Mucosa of descending colon (tissue), 3 donors: ENCODE measurements around the gene FAM210A. TPM values are rescaled to one million over a fixed set of nuclear protein-coding genes. Genes with fewer than 3 reads are reported as not detected.
"Not testable (repeated sequence)": the region's sequence is repeated elsewhere in the genome, so short reads cannot be mapped to it uniquely, and the experiment has no call there.

Source experiments
- ATAC-seq: fragments of 200-7000 bp; cut with Tn5 transposase; one replicate; pipeline ENCODE4 v1.9.1; 2020; ENCODE audit warnings: mild to moderate bottlenecking, moderate library complexity
- DNase-seq, 3 donors: peaks; one replicate each; pipeline ENCODE4 v3.0.0-alpha.2; 2020
- H3K36me3 ChIP-seq: fragments of 200-600 bp; one replicate; pipeline ENCODE4 v1.8.0; 2021; ENCODE audit warnings: low read depth, mild to moderate bottlenecking
- H3K4me1 ChIP-seq: fragments of 200-600 bp; one replicate; pipeline ENCODE4 v1.8.0; 2021; ENCODE audit warnings: low read depth, mild to moderate bottlenecking
- H3K4me3 ChIP-seq: fragments of 200-600 bp; one replicate; pipeline ENCODE4 v1.8.0; 2021; ENCODE audit warnings: mild to moderate bottlenecking
- H3K9me3 ChIP-seq: fragments of 200-600 bp; one replicate; pipeline ENCODE4 v1.8.0; 2021; ENCODE audit warnings: mild to moderate bottlenecking
- CTCF ChIP-seq: fragments of 200-600 bp; IDR thresholded peaks from one replicate; pipeline ENCODE4 v1.8.0; 2022; ENCODE audit warnings: antibody characterized with exemption, mild to moderate bottlenecking
- intact Hi-C, 2 donors: fragments of 100-400 bp; cut with DNase I in 1 of 2; cut with micrococcal nuclease in 1 of 2; formaldehyde crosslinking; loops; one replicate each; pipeline versions ENCODE4 v1.11.0 to v1.11.1; 2022; cut with DNase I, micrococcal nuclease
- total RNA-seq, 3 donors: library from RNA; stranded (reverse); fragmentation: NEBNext Ultra II Directional in 2 of 3; extraction: Animal tissue kit (Norgen Biotek cat#: 25700) in 2 of 3; gene quantifications; one replicate each; pipeline versions ENCODE4 v1.2.1 to v1.2.4, GENCODE V29; 2021 to 2023
- donor health status: DM: no; HTN: no; CAD: no; lungs with moderate emphysema.
- donor health status: DM: no; HTN: no; CAD: no.
- donor health status: DM: no; HTN: yes; CAD: no.

Gene FAM210A
- total RNA-seq, 3 donors from 2014 or later, result 14.4 to 17.5 (median 16.2) TPM

- no peak for TF ChIP-seq CTCF
- intact Hi-C loops, result no loop called here
- Histone ChIP-seq H3K4me1 (no peaks in the 10 kb centered on the region), H3K9me3 (peaks cover 38% of the 10 kb centered on the region), H3K4me3 (no peak overlapping the region), H3K36me3 (no peaks in the 10 kb centered on the region)
- ATAC-seq, result no peak
- DNase-seq, result no peak
These were observed 26.2 kb downstream of the FAM210A start for GRCh38 chr18:13700153-13700552.

DNA sequence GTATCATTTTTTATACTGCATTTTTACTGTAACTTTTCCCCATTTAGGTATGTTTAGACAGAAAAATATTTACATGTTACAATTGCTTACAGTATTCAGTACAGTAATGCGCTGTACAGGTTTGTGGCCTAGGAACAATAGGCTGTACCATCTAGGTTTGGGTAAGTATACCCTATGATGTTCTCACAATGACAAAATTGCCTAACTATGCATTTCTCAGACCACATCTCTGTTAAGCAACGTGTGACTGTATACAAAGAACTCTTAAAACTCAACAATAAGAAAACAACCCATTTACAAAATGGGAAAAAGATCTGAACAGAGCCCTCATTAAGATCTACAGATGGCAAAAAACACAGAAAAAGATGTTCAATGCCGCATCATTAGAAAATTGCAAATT is 29.4 kb downstream of the FAM210A start:
- no peak for DNase-seq
- no peaks in the 10 kb centered on the region for H3K36me3 ChIP-seq
- intact Hi-C loops, result no loop called here
- ATAC-seq, result no peak
- H3K9me3 ChIP-seq, result peaks cover 18% of the 10 kb centered on the region
- H3K4me1 ChIP-seq, result no peaks in the 10 kb centered on the region
- no peak overlapping the region for H3K4me3 ChIP-seq
- TF ChIP-seq CTCF, result no peak

DNA sequence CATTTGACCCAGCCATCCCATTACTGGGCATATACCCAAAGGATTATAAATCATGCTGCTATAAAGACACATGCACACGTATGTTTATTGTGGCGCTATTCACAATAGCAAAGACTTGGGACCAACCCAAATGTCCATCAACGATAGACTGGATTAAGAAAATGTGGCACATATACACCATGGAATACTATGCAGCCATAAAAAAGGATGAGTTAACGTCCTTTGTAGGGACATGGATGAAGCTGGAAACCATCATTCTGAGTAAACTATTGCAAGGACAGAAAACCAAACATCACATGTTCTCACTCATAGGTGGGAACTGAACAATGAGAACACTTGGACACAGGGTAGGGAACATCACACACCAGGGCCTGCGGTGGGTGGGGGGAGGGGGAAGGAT is 31.0 kb downstream of the FAM210A start:
- H3K4me3 ChIP-seq, H3K4me1 ChIP-seq, ATAC-seq, intact Hi-C loops, H3K36me3 ChIP-seq, H3K9me3 ChIP-seq, DNase-seq: not testable (repeated sequence)

DNA sequence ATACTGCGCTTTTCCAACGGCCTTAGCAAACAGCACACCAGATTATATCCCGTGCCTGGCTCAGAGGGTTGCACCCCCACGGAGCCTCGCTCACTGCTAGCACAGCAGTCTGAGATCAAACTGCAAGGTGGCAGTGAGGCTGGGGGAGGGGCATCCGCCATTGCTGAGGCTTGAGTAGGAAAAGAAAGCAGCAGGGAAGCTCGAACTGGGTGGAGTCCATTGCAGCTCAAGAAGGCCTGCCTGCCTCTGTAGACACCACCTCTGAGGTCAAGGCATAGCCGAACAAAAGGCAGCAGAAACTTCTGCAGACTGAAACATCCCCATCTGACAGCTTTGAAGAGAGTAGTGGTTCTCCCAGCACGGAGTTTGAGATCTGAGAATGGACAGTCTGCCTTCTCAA is 36.3 kb downstream of the FAM210A start:
- H3K9me3 ChIP-seq, ATAC-seq, DNase-seq, H3K4me3 ChIP-seq, H3K4me1 ChIP-seq, intact Hi-C loops, H3K36me3 ChIP-seq: not testable (repeated sequence)

GRCh38 chr18:13688191-13689136 is 37.9 kb downstream of the FAM210A start:
- intact Hi-C loops, result no loop called here
- TF ChIP-seq CTCF, result no peak
- DNase-seq, result no peak
- Histone ChIP-seq H3K9me3 (no peaks in the 10 kb centered on the region), H3K4me3 (no peak overlapping the region), H3K36me3 (no peaks in the 10 kb centered on the region), H3K4me1 (no peaks in the 10 kb centered on the region)
- ATAC-seq, result no peak

DNA sequence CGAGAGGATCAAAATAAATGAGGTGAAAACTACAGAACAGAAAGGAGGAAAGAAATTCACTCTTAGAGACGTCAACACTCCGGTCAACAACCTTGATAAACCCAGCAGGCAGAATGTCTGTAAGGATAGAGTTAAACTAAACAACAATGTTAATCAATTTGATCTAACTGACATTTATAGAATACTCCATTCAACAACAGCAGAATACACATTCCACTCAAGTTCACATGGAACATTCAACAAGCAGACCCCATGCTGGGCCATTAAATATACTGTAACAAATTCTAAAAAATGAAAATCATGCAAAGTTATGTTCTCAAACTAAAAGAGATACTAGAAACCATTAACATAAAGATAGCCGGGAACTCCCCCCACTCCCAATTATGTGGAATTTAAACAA is 41.8 kb downstream of the FAM210A start:
- intact Hi-C loops, result no loop called here
- no peaks in the 10 kb centered on the region for H3K36me3 ChIP-seq

More for the DNA sequence above, 41.8 kb downstream of the FAM210A start:
- TF ChIP-seq CTCF, result no peak
- DNase-seq, result no peak
- Histone ChIP-seq H3K9me3 (no peaks in the 10 kb centered on the region), H3K4me1 (no peaks in the 10 kb centered on the region), H3K4me3 (no peak overlapping the region)
- no peak for ATAC-seq
